Nephron (organoid): Measurements from ENCODE around the gene GET3.
"Not testable (repeated sequence)": the region's sequence is repeated elsewhere in the genome, so short reads cannot be mapped to it uniquely, and the experiment has no call there.

ENCODE experiments used
- H3K27ac Mint-ChIP-seq, 3 experiments: 2 replicates each; pipeline ENCODE4 v1.8.0; 2020; ENCODE audit warnings: mixed read lengths in 3 of 3, mild to moderate bottlenecking in 2 of 3, moderate library complexity in 1 of 3
- H3K27me3 Mint-ChIP-seq: 2 replicates; pipeline ENCODE4 v1.8.0; 2021; ENCODE audit warnings: low read depth, mild to moderate bottlenecking, moderate library complexity, mixed read lengths
- H3K36me3 Mint-ChIP-seq: 2 replicates; pipeline ENCODE4 v1.8.0; 2020; ENCODE audit warnings: low read depth, mixed read lengths
- H3K4me1 Mint-ChIP-seq: 2 replicates; pipeline ENCODE4 v1.8.0; 2020; ENCODE audit warnings: mixed read lengths
- H3K4me3 Mint-ChIP-seq, 3 experiments: 2 replicates each; pipeline ENCODE4 v1.8.0; 2020; ENCODE audit warnings: mild to moderate bottlenecking in 3 of 3, mixed read lengths in 3 of 3, moderate library complexity in 2 of 3
- H3K9me3 Mint-ChIP-seq: 2 replicates; pipeline ENCODE4 v1.8.0; 2020; ENCODE audit warnings: mixed read lengths
- CTCF ChIP-seq, 3 experiments: fragments of 200-600 bp; sonication (generic); IDR thresholded peaks; one replicate each; pipeline ENCODE4 v1.5.0; 2021; ENCODE audit warnings: antibody characterized with exemption in 3 of 3; ENCODE audit not compliant: unreplicated experiment in 3 of 3

The GET3 gene

GRCh38 chr19:12711187-12711586, 26.1 kb upstream of the GET3 start:
- Mint-ChIP-seq H3K36me3 (peaks cover 75% of the 10 kb centered on the region), H3K9me3 (no peaks in the 10 kb centered on the region), H3K27me3 (no peaks in the 10 kb centered on the region), H3K4me1 (no peaks in the 10 kb centered on the region), H3K4me3 (no peak overlapping the region), H3K27ac (no peak overlapping the region)
- TF ChIP-seq CTCF (IDR thresholded peaks at IDR 0.05; ENCODE audit: unreplicated experiment in 3 of 3), result no peak

GRCh38 chr19:12712077-12712476, 25.2 kb upstream of the GET3 start:
- not testable (repeated sequence) for H3K4me3 Mint-ChIP-seq, H3K27ac Mint-ChIP-seq, H3K4me1 Mint-ChIP-seq, H3K9me3 Mint-ChIP-seq, H3K27me3 Mint-ChIP-seq
- TF ChIP-seq CTCF (IDR thresholded peaks at IDR 0.05; ENCODE audit: unreplicated experiment in 3 of 3), result peak; percentile 23 to 38 (median 31)
- H3K36me3 Mint-ChIP-seq, result peaks cover 73% of the 10 kb centered on the region

- H3K4me1 Mint-ChIP-seq, H3K4me3 Mint-ChIP-seq, H3K27me3 Mint-ChIP-seq, H3K9me3 Mint-ChIP-seq, H3K27ac Mint-ChIP-seq: not testable (repeated sequence)
- H3K36me3 Mint-ChIP-seq, result peaks cover 70% of the 10 kb centered on the region
Observed at GRCh38 chr19:12713304-12713703, 24.0 kb upstream of the GET3 start.

GRCh38 chr19:12715102-12715501, 22.2 kb upstream of the GET3 start:
- H3K4me1 Mint-ChIP-seq, result no peaks in the 10 kb centered on the region
- TF ChIP-seq CTCF (IDR thresholded peaks at IDR 0.05; ENCODE audit: unreplicated experiment in 3 of 3), result no peak
- H3K27me3 Mint-ChIP-seq, result no peaks in the 10 kb centered on the region
- peaks cover 71% of the 10 kb centered on the region for H3K36me3 Mint-ChIP-seq
- no peak overlapping the region for H3K4me3 Mint-ChIP-seq
- no peaks in the 10 kb centered on the region for H3K9me3 Mint-ChIP-seq
- H3K27ac Mint-ChIP-seq, result no peak overlapping the region

GRCh38 chr19:12715929-12716328, 21.4 kb upstream of the GET3 start:
- Mint-ChIP-seq H3K27ac (no peak overlapping the region), H3K27me3 (no peaks in the 10 kb centered on the region), H3K9me3 (no peaks in the 10 kb centered on the region)

GRCh38 chr19:12720296-12720695, 17.0 kb upstream of the GET3 start:
- no peaks in the 10 kb centered on the region for H3K9me3 Mint-ChIP-seq
- H3K27ac Mint-ChIP-seq, result peak overlapping the region; percentile 82 to 88 (median 82)
- H3K27me3 Mint-ChIP-seq, result no peaks in the 10 kb centered on the region
- peak overlapping the region; percentile 75 to 83 (median 83) for H3K4me3 Mint-ChIP-seq
- H3K36me3 Mint-ChIP-seq, result peaks cover 35% of the 10 kb centered on the region
- H3K4me1 Mint-ChIP-seq, result peaks cover 19% of the 10 kb centered on the region
- no peak for TF ChIP-seq CTCF (IDR thresholded peaks at IDR 0.05; ENCODE audit: unreplicated experiment in 3 of 3)

More at GRCh38 chr19:12715929-12716328, 21.4 kb upstream of the GET3 start:
- Mint-ChIP-seq H3K4me3 (no peak overlapping the region), H3K4me1 (peaks cover 6% of the 10 kb centered on the region), H3K36me3 (peaks cover 69% of the 10 kb centered on the region)
- TF ChIP-seq CTCF (IDR thresholded peaks at IDR 0.05; ENCODE audit: unreplicated experiment in 3 of 3), result no peak
